A172 (cell line): ENCODE data around the gene TMEM165. TPM values are rescaled to one million over a fixed set of nuclear protein-coding genes. Genes with fewer than 3 reads are reported as not detected.
A peak's percentile ranks its signal among the peaks of the same experiment; 100 is the strongest.
"Not testable (repeated sequence)": the region's sequence is repeated elsewhere in the genome, so short reads cannot be mapped to it uniquely, and the experiment has no call there.

Experiments
- DNase-seq: peaks from one replicate; pipeline ENCODE4 v3.0.0-alpha.2; 2015; ENCODE audit warnings: low spot score
- total RNA-seq: library from RNA; depleted of rRNA; stranded (reverse); fragments of >200 nt; shearing (Covaris generic); gene quantifications from 2 replicates; pipeline ENCODE4 v1.2.3, GENCODE V29; 2014; rRNA removed

The TMEM165 gene, protein sequence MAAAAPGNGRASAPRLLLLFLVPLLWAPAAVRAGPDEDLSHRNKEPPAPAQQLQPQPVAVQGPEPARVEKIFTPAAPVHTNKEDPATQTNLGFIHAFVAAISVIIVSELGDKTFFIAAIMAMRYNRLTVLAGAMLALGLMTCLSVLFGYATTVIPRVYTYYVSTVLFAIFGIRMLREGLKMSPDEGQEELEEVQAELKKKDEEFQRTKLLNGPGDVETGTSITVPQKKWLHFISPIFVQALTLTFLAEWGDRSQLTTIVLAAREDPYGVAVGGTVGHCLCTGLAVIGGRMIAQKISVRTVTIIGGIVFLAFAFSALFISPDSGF
- total RNA-seq, result 109 and 112 TPM in 2 replicates

- peak; percentile 71 for DNase-seq
Measured at GRCh38 chr4:55395529-55396307, at the start of gene TMEM165. Gene TMEM165 (plus strand): TSS chr4:55395957. CDS start chr4:55396190, 233 bp downstream.

GRCh38 chr4:55345980-55346850 lies 49.5 kb upstream of the TMEM165 start, which contains the start of gene SRD5A3:
Gene SRD5A3 (plus strand): TSS chr4:55346242. CDS start chr4:55346337, 95 bp downstream.
- DNase-seq, result peak; percentile 61

DNA sequence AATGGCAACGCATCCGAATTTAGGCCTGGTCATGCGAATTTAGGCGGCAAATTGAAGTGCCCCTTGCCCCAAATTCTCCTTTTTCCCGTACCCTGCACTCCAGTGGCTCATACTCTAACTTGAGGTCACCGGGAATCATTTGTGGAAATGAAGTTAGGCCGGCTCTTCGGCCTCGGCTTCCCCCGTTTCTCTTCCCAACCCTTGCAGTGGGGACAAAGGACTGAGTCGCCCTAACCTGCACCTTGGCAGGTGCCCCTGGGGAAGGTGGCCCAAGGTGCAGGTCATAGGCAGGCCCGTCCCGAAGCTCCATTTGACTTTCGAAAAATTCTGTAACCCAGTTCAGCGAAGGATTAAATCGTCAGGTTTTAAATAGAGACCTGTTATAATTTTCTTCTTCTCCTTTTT lies 48.9 kb upstream of the TMEM165 start:
- no peak for DNase-seq

- DNase-seq, result no peak
Measured at GRCh38 chr4:55347610-55348228, 48.0 kb upstream of the TMEM165 start.

DNA sequence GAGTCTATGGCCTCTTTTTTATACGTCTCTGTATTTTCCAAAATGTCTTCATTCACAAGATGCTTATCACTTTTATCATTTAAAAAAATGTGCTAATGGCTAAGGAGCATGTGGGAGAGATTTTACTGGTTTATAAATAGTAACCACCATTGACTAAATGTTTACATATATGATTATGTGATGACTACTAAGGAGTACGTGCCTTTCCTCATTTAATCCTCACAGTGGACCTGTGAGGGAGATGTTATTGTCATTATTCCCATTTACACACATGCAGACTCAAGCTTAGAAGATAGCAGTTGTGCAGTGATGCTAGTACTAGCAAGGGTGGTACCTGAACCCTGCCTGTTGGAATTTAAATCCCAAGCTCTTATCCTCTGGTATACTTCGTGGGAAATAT lies 47.3 kb upstream of the TMEM165 start:
- DNase-seq, result no peak

GRCh38 chr4:55350870-55351269 lies 44.9 kb upstream of the TMEM165 start:
- not testable (repeated sequence) for DNase-seq

DNA sequence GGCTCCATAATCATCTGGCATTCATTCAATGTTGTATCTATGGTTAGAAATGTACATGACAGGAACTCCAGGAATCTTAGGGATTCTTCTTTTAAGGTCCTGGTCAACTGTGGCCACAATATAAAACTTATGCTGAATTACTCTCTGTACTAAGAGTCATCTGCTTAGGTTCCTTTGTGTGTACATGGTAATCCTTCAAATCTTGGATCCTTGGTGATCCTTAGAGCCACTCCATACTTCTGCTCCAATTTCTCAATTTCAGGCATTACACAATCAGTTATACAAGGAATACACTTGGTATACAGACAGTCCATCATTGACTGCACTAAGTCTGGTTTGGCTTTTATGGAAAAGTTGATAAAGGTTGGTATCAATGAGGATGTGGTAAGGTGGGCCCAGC lies 43.9 kb upstream of the TMEM165 start:
- no peak for DNase-seq

GRCh38 chr4:55352726-55353125 lies 43.0 kb upstream of the TMEM165 start:
- no peak for DNase-seq

- not testable (repeated sequence) for DNase-seq
Measured at GRCh38 chr4:55353228-55353747, 42.5 kb upstream of the TMEM165 start.

- no peak for DNase-seq
Measured at GRCh38 chr4:55354648-55355047, 41.1 kb upstream of the TMEM165 start.

DNA sequence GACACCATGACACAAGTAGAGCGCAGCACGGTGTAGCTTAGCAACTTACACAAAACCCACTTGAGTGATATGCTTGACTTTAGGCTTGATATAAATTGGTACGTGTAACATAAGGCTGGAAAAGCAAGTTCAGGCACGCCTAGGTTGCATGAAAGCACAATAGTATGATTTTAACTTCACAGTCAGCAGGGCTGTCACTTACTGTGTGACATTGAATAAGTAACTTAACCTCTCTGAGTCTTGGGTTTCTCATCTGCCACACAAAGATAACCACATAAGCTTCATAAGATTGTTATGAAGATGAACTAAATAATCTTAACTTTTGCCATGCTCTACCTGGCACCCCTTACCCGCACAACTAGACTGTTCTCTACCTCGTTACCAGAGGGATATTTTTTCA lies 40.2 kb upstream of the TMEM165 start:
- no peak for DNase-seq

DNA sequence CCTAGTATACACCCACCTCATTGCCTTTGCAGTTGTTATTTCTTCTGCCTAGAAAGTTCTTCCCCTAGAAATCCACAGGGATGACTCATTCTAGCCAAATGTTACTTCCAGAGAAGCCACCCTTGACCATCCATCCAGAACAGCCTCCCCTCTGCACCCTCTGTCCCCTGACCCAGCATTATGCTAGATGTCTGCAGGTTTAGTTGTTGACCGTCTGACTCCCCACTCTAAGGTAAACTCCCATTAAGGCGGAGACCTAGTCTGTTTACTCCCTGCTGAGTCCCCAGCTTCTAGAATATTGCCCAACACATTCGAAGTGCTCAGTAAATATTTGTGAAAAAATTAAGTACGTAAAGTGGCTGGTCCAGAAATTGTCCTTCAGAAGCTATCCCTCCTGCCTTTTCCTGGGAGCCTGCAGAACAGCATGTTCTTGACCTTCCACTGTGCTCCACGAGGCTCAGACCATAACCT lies 38.7 kb upstream of the TMEM165 start:
- no peak for DNase-seq

DNA sequence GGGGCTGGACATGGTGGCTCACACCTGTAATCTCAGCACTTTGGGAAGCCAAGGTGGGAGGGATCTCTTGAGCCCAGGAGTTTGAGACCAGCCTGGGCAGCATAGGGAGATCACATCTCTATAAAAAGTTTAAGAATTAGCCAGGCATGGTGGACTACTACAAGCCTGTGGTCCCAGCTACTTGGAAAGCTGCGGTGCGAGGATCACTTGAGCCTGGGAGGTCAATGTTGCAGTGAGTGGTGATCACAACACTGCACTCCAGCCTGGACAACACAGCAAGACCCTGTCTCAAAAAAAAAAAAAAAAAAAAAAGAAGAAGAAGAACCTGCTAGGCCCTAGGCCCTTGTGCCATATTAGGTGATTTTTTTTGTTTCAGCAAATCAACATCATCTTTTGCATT lies 37.5 kb upstream of the TMEM165 start:
- DNase-seq, result no peak

DNA sequence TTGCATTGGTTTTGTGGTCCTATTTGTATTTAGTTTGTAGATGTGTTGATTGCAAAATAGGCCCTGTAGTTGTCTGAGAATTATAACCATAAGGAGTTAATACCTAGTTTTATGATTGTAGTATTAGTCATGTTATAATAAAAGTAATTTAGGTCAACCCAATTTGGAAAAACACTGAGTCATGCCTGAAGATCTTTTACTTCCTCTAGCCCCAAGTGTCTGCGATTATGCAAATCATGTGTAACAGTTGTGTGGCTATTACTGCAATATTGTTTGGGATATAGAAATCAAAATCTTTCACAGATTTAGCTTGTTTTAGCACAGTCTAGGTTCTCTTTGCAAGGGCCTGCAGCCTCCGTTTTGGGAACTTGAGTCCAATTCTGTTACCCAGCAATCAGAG lies 37.1 kb upstream of the TMEM165 start:
- DNase-seq, result peak; percentile 75

DNA sequence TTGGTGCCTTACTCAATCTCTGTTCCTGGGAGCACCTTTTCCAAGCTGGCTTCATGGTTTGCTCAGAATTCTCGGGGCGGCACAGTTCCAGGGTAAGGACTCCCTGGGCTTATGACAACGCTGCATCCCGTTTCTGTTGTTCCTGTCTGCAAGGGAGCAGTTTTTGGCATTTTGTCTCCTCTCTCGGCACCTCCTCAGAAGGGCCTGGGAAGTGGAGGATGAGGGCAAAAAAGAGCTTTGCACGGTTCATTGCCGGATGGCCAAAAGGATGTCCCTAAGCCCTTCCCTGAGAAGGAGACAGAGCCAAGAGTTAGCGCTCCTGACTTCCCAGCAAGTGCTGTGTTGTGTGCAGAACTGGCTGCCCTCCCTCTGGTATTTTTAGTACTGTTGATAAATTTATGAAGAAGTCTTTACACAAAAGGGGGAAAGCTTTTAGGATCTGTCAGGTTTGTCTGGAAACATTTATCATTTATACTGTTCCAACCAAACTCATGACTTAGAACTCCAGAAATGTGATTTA lies 36.3 kb upstream of the TMEM165 start:
- no peak for DNase-seq

DNA sequence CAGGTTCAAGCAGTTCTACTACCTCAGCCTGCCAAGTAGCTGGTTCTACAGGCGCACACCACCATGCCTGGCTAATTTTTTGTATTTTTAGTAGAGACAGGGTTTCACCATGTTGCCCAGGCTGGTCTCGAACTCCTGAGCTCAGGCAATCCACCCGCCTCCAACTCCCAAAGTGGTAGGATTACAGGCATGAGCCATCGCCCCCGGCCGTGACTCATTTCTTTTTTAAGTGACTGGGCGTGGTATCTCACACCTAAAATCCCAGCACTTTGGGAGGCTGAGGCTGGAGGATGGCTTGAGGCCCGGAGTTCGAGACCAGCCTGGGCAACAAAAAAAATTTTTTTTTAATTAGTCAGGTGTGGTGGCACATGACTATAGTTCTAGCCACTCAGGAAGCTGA lies 32.8 kb upstream of the TMEM165 start:
- not testable (repeated sequence) for DNase-seq

GRCh38 chr4:55363691-55364351 lies 31.9 kb upstream of the TMEM165 start:
- DNase-seq, result no peak

DNA sequence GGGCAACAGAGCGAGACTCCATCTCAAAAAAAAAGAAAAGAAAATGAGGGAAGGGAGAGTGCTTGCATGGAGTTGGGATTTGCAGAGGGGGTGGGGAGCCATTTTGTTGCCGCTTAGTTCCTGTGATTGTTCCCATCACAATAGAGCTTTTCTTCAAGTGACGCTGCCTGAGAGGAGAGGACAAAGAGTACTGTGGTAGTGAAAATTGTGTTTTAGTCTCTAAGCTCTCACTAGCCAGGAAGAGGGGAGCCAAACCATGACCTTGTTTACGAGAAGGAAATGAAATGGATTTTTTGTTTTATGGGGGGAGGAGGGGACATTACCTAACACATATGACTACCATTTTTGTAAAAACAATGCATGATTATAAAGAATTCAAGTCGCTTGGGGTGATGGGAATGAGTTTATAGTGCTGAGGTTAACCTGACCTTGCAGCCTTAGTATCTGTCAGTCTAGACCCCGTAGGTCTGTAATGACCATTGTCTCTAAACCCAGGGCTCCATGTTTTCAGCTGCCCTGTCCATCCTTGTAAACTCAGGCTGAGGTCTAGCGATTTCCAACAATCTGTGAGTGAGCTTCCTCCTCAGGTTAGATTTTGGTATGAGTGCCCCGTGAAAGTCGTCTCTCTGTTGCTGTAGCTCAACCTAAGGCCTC lies 30.9 kb upstream of the TMEM165 start:
- DNase-seq, result no peak

- DNase-seq, result no peak
Measured at GRCh38 chr4:55365345-55365728, 30.4 kb upstream of the TMEM165 start.

DNA sequence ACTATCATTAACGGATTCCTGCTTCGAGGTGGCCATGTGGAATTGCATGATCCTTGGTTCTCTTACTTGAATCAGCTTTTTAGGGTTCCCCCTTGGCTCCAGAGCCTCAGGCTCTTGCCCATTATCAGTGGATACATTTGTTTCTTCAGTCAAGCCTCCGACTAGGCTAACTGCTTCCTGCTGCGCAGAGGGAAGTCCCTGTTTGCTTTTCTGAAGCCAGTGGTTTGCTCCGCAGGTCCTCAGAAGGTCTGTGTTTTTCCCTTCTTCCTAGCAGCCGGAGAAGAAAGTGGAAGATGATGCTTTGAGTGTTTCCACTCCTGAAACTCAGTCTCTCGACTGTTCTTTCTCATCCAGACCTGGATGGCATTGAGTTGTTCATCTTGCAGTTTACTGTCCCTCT lies 29.1 kb upstream of the TMEM165 start:
- no peak for DNase-seq
